HG03097 (cell line): ENCODE results near the gene XKR3.
"Not testable (repeated sequence)": the region's sequence is repeated elsewhere in the genome, so short reads cannot be mapped to it uniquely, and the experiment has no call there.

ENCODE experiments used
- ATAC-seq: cut with Tn5 transposase; IDR thresholded peaks from one replicate; pipeline ENCODE4 v1.9.1; 2021; ENCODE audit not compliant: unreplicated experiment, low FRiP score

Gene XKR3

DNA sequence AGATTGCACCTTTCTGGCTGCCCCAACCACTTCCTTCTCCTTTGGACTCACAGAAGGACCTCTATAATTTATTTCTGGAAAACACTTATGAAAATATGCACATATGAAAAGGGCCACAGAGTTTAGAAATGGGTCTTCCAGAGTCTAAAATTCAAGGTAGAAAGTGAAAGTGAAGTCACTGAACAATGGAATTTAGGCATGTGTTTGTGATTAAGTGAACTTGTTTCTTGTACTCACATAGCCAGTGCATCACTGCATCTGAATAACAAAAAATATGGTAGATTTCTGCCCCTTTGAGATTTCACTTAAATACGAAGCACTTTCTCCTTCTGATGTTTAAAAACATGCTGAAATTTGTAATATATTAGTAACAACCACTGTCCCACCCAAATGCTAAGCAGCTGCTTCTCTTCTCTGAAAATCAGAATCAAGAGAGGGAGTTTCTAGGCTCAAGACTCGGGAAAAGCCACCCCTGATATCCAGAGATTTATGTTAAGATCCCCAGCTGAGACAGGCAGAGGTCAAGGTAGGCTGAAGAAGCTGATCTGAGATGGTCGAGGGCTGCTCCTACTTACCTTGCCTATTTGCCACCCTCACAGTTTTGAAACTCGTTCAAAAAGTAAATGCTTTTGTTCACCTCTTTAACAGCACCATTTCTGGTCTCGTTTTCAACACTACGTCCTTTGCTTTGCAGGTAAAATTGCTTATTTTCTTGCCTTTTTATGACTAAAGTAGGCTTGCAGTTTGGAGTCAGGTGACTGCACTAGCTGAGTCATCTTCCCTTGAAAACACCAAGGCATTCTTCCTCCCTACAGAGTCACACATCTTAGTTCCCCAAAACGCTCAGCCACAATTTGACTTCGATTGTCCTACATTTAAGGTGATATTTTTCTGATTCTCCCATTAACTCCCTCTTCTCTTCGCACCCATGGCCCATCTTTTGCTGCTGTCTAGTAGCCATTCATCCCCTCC, at the start of gene XKR3:
XKR3 (minus strand) TSS at position 696 of the 972 bp plus-strand sequence. CDS start 17,338 bp downstream, outside the sequence.
- ATAC-seq = no peak

DNA sequence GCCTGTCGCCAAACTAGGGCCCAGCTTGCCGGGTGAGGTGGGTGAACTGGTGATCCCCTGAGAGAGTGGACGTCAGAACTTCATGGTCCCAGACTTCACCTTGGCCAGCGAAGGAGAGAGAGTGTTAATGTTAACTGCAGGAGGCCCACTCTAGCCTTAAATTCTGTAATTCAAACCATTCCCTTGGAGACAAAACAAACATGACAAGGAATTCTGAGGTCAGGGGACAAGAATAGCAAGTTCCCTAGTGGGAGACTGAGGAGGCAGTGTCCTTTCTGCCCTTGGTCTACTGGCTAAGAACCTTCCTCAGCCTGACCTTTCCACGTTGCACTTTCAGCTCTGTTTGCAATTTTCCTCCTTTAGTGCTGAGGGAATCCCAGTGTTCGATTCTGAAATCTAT, 44.4 kb upstream of the XKR3 start:
- not testable (repeated sequence) for ATAC-seq

DNA sequence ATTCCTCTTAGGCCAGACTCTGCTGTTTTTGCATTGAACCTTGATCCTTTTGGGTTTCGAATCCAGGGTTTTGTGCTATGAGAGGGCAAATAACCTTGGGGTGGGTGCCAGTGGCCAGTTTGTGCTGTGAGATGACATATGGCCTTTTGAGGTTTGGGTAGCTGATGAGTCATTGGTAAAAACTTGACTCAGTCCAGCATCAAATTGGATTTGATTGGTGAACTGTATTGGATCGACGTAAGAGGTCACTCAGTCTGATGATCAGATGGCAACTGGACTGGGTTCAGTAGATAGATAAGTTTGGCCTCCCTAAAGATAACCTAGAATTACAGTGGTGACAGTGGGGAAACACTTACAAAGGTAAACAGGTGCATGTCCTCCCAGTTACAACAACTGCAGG, 41.0 kb upstream of the XKR3 start:
- ATAC-seq = no peak

DNA sequence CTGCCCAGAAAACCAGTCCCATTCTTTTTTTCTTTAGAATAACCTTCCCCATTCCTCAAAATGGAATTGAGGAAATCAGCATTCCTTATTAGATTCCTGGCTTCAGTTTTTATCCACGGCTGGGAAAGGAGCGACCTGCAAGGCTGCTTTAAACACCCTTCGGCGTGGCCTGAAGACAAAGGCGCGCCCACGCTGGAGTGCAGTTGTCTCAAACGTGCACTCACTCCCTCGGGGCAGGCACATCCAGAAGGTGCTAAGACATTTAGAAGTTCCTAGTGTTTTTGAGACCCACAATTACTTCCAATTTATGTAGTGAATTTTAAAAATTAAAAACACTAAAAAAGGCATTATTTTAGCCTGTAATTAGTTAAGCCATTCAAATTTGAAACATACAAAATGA, 31.6 kb upstream of the XKR3 start:
- ATAC-seq = not testable (repeated sequence)

DNA sequence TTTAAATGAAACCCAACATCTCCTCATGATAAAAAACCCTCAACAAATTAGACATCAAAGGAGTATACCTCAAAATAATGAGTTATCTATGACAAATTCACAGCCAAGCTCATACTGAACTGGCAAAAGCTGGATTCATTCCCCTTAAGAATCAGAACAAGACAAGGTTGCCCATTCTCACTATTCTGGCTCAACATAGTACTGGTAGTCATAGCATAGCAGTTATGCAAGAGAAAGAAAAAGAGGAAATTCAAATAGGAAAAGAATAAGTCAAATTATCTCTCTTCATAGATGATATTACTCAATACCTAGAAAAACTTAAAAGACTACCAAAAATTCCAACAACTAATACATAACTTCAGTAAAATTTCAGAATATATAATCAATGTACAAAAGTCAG, 29.4 kb upstream of the XKR3 start:
- no peak for ATAC-seq

DNA sequence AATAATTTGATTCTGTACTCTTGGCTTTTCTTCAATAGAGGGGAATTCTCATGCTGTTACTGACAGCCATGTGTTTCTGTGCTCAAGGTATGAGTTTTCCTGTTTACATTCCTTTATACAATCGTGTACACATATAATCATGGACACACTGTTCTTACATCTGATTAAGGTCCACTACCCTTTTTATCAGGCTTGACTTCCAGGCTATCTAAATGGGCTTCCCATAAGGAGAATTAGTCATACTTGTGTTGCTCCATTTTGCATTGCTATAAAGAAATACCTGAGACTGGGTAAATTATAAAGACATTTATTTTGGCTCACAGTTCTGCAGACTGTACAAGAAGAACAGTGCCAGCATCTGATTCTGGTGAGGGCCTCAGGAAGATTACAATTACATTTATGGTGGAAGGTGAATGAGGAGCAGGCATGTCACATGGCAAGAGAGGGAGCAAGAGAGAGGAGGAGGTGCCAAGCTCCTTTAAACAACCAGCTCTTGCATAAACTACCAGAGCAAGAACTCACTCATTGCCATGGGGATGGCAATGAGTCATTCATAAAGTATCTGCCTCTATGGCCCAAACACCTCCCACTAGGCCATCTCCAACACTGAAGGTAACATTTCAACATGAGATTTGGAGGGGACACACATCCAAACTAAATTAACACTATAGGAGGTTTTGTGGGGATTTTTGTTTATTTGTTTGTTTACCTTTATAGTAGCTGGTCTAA, 26.2 kb upstream of the XKR3 start:
- not testable (repeated sequence) for ATAC-seq

DNA sequence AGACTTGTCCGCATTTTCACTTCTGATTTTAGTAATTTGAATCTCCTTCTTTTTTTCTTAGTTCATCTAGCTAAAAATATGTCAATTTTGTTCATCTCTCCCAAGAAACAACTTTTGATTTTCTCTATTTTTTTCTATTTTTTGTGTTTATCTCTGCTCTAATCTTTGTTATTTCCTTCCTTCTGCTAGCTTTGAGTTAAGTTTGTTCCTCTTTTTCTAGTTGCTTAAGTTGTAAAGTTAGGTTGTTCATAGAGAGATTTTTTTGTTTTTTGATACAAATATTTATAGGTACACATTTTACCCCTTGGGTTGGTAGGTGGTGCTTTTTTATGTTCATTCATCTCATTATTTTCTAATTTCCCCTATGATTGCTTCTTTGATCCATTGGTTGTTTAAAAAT, 22.1 kb upstream of the XKR3 start:
- ATAC-seq = no peak

DNA sequence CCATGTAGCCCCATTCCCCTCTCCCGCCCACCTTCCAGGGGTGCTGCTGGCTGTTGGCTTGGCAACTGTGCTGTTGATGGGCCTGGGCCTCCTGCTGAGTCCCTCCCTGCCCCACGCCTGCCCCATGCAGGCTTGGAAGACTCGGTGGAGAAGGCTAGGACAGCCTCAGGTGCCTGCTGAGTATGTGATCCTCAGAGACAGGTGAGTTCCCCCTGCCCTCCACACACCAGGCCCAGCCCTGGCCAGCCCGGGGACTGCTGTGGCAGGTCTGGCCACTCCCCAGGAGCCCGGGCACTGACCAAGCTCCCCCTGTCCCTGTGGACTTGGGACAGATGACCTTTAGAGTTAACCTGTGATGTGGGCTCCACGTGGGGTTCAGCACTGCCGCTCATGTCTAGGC, 20.7 kb upstream of the XKR3 start:
- no peak for ATAC-seq

DNA sequence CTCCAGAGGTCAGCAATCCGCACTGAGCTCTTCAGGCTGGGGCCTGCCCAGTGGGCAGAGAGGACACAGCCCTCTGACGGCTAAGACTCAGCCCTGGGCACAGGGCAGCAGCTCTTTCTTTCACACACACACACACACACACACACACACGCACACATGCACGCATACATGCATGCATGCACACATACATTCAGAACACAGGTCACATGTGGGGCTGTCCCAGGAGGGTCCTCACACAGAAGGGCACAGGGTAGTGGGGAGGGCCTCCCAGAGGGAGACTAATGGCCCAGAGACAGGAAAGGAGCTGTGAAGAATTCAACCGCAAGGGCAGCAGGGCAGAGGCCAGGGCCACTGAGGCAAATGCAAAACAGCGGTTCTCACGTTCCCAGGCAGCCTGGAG, 20.3 kb upstream of the XKR3 start:
- ATAC-seq = no peak

DNA sequence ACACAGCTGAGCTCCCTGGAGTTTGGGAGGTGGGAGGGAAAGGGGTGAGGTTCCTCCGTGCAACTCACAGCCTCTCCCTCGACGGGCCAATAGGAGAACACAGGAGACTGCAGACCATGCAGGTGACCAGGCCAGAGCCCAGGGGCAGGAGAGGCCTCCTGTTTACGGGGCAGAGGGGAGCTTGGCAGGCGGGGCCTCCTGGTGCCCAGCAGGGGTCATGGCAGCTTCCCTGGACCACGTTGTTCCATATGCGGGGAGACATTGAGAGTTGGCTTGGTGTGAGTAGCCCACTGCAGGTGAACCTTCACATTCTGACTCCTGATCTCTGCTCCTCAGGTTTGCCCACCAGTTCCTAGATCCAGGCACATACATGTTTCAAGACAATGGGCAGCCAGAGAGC, 19.3 kb upstream of the XKR3 start:
- no peak for ATAC-seq

DNA sequence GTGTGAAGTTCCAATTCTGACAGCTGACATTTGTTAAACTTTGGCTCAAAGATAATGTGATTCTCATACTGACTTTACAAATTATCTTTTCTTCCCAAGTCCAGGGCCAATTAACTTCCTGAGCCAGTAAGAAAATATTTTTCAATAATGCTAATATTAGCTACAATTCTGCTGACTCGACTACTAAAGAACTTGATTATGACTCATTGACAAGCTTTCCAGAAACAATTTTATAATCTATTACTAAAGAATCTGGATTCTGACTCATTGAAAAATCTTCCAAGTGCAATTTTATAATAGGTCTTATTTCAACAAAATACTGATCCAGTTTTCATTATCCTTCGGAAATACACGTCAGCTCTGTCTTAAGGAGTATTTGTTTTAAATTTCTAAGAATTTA, 12.9 kb upstream of the XKR3 start:
- ATAC-seq = no peak

DNA sequence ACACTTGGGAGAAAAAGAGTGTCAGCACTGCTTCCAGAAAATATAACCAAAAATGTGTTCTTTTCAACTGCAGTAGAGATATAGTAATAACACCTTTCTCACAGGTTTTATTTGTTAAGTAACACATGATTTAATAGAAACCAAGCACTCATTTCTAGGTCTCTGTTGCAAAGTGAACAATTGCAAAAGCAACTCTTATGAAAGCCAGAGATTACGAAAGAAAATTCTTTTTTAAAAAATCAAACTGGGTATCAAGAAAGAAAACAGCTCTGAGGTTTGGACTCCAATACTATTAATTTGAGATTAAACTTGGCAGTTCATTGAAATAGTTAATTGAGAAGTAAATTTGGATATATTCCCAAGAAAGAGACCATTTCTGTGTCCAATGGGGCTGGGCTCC, 9.8 kb upstream of the XKR3 start:
- no peak for ATAC-seq

DNA sequence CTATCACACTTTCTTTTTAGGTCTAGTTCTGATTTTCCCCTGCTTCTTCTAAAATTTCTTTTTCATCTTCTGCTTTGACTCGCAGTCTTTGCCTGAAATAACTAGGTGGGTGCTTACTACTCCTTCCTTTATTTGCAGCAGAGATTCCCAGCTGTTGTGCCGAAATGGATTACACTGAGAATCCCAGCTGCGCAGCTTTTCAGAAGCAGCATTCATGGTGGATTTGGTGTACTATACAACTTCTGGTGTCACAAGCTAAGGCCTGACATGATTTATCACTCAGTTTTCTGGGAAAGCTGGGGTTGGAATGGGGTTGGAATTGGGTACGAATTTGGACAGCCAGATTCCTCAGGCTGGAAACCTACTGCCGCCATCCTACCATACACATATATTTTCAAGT, 6.0 kb upstream of the XKR3 start:
- no peak for ATAC-seq

DNA sequence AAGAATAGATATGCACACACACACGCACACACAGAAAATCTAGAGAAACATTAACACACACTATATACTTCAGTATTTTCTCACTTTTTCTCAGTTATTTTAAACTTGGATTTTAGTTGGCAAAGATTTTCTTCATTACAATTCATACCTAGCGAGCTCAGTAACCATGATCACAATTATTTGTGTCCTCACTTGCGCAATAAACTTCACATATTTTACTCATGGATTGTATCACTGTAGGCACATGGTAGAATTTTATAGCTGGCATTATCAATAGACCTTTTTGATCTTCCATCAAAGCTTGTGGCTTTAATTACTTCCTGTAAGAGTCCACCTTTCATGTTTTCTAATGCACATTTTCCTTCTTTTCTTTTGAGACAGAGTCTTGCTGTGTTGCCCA, 4.8 kb upstream of the XKR3 start:
- no peak for ATAC-seq

DNA sequence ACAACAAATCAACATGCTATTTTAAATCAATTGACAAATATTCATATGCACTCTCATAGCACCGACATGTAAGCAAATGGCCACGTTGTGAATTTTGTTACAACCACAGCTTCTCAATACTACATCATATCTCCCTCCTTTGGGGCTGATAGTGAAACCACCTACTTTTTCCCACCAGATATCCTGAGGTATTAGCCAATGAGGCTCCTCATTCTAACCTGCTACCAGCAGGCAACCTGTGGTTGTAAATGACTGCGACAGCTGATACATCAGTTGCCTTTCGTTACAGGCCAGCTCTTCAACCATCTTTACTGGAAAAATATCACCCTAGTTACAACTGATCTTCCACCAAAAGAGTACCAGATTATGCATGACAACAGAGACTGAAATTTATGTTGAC, 3.7 kb upstream of the XKR3 start:
- ATAC-seq = no peak

DNA sequence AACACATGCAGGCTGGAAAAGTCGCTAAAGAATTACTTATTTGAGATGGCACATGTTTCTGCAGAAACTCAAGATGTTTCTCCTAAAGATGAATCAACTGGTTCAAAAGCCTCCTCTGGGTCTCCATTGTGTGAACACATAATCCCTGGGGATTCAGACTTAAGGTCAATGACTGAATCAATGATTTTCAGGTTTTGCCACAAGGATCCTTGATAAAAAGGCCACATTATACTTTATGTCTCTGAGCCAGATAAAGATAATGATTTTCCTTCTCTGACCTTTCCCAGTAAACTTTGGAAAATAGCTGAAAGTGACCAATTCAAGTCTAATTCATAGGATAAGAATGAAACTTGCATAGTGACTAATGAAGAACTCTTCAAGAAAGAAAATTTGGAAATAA, 2.3 kb upstream of the XKR3 start:
- ATAC-seq = no peak

DNA sequence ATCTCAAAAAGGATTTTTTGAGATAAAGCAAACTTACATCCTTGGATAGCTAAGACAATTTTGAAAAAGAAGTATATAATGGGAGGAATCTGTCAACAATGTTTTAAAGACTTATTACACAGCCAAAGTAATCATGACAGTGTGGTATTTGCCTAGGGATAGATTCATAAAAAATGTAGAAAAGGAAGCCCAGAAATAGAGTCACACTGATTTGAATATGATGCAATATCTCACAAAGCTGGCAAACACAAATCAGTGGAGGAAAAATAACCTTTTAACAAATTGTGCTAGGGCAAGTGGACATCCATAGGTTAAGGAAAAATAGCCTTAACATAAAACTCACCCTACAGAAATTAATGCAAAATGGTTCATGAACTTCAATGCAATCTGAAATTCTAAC, 6.0 kb downstream of the XKR3 start:
- no peak for ATAC-seq

DNA sequence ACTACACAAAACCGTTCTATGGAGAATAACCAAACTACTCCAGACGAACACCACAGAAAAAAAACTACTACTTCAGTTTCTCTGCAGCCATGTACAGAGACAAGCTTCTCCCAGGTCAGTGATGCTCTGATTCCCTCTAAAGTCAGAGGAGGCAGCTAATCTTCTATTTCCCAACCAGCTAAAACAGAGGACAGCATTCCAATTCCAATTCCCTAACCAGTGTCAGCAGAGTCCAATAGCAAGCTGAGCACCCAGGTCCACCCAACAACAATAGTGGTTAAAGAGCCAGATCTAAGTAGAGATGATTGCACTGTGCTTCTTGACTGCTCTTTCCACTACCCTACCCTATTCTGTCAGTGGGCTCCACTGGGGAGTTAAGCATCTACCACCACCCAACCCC, 6.7 kb downstream of the XKR3 start:
- ATAC-seq = no peak

DNA sequence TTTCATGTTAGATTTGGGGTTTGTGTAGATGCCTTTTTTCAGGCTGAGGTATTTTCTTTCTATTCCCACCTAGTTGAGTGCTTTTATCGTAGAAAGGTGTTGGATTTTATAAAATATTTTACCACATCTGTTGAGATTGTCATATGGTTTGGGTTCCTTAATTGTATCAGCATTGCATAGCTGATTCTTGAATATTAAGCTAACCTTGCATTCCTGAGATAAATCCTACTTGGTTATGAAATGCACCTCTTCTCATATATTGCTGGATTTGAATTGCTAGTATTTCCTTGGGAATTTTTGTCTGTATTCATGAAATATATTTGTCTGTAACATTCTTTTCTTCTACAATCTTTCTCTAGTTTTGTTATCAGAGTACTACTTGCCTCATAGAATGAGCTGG, 10.1 kb downstream of the XKR3 start:
- no peak for ATAC-seq

DNA sequence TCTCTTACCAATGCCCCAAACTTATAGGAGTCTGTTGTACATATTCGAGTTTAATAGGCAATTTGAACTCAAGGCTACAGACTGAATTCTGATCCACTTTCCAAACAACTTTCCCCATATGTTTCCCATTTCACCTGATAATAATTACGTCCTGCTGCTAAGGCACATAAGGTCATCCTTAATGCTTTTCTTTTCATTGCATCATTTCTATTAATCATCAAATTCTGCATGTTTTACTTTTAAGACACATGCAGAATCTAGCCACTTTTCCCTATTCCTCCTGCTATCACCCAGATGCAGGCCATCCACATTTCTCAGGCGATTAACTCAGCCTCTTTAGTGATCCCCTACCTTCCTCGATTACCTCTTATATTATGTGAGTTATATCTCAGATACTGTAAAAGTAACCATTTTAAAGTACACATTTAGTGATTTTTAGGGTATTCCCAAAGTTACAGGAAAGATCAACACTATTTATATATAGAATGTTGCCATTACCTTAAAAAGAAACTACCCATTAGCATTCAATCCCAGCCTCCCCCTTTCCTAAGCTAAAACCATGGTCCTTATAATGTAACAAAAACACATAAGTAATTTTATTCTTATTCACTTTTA, 14.9 kb downstream of the XKR3 start:
- ATAC-seq = no peak

DNA sequence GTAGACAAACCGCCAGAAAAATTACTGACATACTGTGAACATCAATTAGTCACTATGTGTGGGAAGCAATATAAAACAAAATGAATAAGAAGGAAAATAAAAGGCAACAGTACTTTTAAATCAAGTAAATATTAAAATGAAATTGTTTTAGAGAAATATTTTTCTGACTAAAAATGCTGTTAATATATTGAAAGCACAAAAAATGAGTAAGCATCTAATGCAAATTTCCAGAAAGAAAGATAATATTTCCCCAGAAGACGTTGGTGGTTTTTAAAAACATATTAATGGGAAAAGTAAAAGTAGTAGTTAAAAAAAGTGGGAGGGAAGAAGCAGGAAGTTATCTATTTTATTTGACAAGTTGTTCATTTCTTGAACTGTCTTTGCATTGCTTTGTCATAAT, 16.5 kb downstream of the XKR3 start:
- ATAC-seq = no peak
